ENCODE measurements around the gene ODC1.
"Not testable (repeated sequence)": the region's sequence is repeated elsewhere in the genome, so short reads cannot be mapped to it uniquely, and the experiment has no call there.

The ODC1 gene

DNA sequence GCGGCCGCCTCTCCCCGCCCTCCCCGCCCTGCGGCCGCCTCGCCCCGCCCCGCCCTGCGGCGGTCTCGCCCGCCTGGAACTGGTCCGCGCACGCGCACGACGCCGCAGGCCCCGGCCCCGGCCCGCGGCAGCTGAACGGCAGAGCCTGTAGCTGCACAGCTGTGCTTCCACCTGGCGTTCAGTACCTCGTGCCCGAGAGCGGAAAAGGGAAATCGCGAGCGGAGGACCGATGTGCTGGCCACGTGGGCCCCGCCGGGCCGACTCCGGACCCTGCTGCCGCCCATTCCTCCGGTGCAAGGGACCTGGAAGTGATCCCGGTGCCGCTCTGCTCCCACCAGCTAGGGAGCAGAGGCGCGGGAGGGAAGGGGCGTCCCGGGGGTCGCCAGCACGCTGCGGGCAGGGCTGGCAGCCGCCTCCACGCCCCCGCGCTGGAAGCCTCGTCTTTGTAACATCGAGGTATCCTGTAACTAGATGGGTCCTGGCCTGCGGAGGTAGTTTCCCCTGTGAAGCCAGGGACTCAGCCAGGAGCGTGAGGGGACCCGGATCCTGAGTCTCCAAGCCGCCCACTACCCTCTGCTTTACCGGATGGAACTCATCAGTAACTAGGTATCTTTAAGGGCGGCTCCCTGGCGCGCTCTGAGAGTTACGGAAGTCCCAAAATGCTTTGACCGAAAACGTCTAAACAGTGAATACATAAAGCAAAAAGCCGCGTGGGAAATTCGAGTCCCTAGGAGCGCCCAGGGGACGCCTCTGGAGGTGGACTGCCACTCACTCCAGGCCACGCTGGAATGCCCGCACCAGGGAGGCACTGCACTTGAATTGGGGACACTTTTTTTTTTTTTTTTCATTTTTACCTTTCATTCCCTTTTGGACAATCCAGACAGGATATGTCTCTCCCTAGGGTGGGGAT lies 704 bp upstream of the ODC1 start:
- DNase-seq (ENCODE audit: low read depth), result no peak
- peak; percentile 34 for TF ChIP-seq CTCF (IDR thresholded peaks at IDR 0.05; ENCODE audit: control insufficient read depth, extremely low read depth, insufficient read depth)
- H3K4me3 ChIP-seq (ENCODE audit: low read depth, low read length), result peak overlapping the region; percentile 52

- no peak for DNase-seq (ENCODE audit: low read depth)
- TF ChIP-seq CTCF (IDR thresholded peaks at IDR 0.05; ENCODE audit: control insufficient read depth, extremely low read depth, insufficient read depth), result no peak
- peak overlapping the region; percentile 87 for H3K4me3 ChIP-seq (ENCODE audit: low read depth, low read length)
These were observed 730 bp downstream of the ODC1 start for GRCh38 chr2:10447300-10447894.

DNA sequence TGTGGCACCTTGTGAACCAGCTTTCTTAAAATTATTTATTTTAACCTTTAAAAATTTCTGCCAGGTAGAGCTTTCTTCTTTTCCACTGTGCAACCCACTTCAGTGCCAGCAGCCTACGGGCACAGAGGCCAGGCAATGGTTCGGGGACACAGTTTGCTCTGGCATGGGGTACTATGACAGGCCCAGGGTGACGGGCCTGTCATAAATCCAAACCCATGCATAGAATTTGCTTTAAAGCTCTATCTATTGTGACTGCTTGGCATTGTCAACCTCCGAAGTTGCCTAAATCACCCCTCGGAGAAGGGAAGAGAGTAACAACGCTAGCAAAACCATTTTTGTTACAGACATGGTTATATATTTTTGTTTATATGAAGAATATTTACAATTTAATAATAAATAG lies 1.5 kb downstream of the ODC1 start:
- no peak for TF ChIP-seq CTCF (IDR thresholded peaks at IDR 0.05; ENCODE audit: control insufficient read depth, extremely low read depth, insufficient read depth)
- H3K4me3 ChIP-seq (ENCODE audit: low read depth, low read length), result peak overlapping the region; percentile 87
- no peak for DNase-seq (ENCODE audit: low read depth)

GRCh38 chr2:10444463-10444862 lies 3.7 kb downstream of the ODC1 start:
- DNase-seq (ENCODE audit: low read depth), result no peak
- no peak for TF ChIP-seq CTCF (IDR thresholded peaks at IDR 0.05; ENCODE audit: control insufficient read depth, extremely low read depth, insufficient read depth)
- H3K4me3 ChIP-seq (ENCODE audit: low read depth, low read length), result no peak overlapping the region

- not testable (repeated sequence) for H3K4me3 ChIP-seq (ENCODE audit: low read depth, low read length); DNase-seq (ENCODE audit: low read depth)
These were observed 5.5 kb downstream of the ODC1 start for GRCh38 chr2:10442469-10443126.

- no peak for TF ChIP-seq CTCF (IDR thresholded peaks at IDR 0.05; ENCODE audit: control insufficient read depth, extremely low read depth, insufficient read depth)
- no peak for DNase-seq (ENCODE audit: low read depth)
- no peak overlapping the region for H3K4me3 ChIP-seq (ENCODE audit: low read depth, low read length)
These were observed 6.2 kb downstream of the ODC1 start for GRCh38 chr2:10441948-10442347.

- TF ChIP-seq CTCF (IDR thresholded peaks at IDR 0.05; ENCODE audit: control insufficient read depth, extremely low read depth, insufficient read depth), result no peak
- no peak for DNase-seq (ENCODE audit: low read depth)
- H3K4me3 ChIP-seq (ENCODE audit: low read depth, low read length), result no peak overlapping the region
These were observed 7.4 kb downstream of the ODC1 start for GRCh38 chr2:10440736-10441135.
